Kasumi-1 (cell line): ENCODE results near the gene DTNA.
"Not testable (repeated sequence)": the region's sequence is repeated elsewhere in the genome, so short reads cannot be mapped to it uniquely, and the experiment has no call there.

Source experiments
- DNase-seq, 2 experiments: peaks; one replicate each; lab custom pipeline; 2025; lab: John Stamatoyannopoulos, UW

The DTNA gene

DNA sequence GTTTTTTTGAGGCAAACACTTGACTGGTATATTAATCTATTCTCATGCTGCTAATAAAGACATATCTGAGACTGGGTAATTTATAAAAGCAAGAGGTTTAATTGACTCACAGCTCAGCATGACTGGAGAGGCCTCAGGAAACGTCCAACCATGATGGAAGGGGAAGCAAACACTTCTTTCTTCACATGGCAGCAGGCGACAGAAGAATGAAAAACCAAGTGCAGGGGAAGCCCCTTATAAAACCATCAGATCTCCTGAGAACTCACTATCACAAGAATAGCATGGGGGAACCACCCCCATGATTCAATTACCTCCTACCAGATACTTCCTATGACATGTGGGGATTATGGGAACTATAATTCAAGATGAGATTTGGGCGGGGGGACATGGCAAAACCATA lies 194.9 kb downstream of the DTNA start:
- DNase-seq, result no peak

DNA sequence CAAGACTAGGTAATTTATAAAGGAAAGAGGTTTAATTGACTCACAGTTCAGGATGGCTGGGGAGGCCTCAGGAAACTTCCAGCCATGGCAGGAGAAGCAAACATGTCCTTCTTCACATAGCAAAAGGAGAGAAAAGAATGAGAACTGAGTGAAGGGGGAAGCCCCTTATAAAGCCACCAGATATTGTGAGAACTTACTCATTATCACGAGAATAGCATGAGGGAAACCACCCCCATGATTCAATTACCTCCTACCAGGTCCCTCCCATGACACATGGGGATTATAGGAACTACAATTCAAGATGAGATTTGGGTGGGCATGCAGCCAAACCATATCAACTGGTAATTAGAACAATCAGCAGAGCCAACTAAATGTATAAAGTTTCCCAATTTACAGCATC lies 196.9 kb downstream of the DTNA start:
- DNase-seq, result not testable (repeated sequence)

DNA sequence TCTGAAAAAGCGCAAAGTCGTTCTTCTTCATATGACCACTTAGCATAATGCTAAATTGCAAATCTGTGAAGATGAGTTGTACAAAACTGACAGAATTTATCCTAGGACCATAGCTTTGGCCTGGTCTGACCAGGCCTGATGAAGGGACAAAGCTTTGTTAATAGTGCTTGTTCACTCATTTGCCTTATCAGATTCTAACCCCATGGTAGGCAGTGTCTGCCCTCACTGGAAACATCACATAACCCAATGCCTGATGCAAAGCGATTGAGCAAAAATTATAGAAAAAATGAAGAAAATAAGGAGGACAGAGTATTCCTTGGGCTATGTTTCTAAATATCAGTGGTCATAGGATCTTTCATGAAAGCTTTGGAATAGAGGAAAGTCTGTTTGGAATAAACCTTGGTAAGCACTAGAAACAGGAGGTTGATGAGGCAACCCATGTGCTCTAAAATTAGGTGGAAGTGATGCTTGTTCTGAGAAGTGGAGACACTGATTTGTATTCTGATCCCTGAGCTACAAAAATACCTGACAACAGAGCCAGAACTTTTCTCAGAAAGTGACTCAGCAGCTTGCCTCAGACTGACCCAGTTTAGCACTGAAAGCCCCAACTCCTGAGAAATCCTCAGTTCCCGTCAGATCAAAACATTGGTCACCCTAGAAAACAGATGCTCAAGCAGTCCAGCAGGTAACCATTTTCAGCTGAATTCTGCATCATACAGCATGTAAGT lies 199.7 kb downstream of the DTNA start:
- no peak for DNase-seq

DNA sequence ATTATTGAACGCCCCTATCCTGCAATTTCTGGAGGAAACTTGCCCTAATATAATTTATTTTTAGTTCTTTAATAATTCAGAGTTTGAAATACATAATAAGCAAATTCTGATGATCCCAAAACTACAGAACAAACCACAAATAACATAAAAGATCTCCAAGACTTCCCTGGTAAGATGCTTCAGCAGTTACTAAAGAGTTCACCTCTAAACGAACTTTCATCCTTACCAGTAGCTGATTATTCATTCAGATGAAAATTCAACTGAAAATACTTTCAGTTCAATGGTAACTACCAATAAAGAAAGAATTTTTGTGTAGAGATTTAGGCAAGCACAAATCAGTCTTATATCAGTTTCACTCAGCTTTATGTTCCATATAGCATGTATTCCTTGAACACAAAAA lies 201.0 kb downstream of the DTNA start:
- no peak for DNase-seq

DNA sequence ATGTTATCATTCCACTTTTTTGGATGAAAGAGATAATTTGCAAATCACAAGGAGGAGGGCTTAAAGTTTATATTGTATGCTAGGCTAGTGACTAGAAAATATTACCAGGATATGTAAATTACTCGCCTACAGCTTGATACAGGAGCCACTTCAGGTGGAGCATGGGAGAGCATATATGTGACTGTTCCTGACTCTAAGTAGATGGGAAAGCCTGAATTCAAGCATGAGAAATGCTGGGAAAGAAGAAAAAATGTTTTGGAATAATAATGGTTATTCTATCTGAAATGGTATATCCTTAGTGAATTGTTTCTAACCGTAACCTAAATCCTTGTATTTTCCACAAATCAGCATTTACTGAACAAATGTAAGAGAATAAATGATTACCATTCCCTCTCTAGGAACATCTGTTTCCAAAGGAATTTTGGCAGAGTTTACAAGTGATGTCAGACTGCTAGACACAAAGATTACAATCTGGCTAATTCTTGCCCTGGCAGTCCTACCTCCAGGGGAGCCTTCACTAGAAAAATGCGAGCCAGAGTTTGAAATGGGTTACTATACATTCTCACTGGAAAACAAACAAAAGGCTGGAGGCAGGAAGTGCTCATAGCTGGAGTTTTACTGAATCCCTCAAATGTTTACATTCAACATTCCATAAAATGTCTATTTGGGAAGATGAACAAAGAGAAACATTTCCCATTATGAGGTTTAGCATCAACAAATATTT lies 201.7 kb downstream of the DTNA start:
- no peak for DNase-seq

DNA sequence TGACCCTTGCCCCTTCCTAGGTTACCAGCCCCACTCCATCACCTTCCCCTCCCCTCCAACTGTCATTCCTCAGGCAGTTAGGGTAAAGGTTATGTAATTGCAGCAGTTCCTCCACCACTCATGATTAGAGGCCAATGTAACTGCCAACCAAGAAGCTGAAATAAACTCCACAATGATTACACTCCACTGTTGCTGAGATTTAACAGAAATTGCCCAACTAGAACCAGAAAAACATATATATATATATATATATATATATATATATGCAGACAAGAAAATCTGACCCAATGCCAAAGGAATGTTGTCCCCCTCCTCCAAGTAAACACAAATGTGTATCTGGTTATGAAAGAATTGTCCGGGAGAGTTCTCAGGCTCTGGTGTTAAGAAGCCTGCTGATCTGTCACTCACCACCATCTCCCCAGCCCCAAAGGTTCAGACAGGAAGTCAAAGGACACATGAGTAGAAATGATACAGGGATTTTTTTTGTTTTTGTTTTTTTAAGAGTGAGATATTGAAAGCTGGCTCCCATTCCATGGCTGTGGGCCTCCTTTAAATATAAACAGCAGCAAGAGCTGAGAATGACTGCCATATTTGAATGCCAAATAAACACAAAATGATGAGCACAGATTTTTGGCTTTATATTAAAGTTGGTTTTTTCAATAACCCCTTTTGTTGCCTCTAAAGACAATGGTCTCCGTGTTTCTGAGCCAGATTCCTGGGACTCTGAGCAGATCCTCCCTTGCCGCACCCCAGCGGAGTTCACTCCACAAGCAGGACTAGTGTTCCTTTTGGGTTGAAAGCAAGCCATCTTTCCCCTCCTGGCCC lies 204.0 kb downstream of the DTNA start:
- DNase-seq, result no peak

DNA sequence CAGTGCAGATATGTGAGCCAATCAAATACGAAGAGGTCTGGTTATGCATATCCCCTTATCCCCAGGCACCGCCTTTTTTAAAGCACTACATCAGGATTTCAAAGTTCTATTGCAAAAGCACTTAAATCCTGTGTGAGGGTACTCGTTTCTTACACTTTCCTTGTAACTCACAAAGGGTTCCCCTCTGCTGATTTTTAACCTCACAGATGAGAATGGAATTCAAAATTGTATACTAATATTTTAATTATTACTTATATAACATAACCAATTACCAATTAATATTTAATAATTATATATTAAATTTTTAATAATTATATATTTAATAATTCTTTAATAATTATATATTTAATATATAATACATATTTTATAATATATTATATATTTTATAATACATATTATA lies 204.9 kb downstream of the DTNA start:
- DNase-seq, result no peak

DNA sequence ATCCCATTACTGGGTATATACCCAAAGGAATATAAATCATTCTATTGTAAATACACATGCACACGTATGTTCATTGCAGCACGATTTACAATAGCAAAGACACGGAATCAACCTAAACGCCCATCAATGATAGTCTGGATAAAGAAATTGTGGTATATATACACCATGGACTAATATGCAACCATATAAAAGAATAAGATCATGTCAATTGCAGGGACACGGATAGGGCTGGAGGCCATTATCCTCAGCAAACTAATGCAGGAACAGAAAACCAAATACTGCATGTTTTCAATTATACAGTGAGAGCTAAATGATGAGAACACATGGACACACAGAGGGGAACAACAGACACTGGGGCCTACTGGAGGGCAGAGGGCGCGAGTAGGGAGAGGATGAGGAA lies 206.4 kb downstream of the DTNA start:
- not testable (repeated sequence) for DNase-seq

DNA sequence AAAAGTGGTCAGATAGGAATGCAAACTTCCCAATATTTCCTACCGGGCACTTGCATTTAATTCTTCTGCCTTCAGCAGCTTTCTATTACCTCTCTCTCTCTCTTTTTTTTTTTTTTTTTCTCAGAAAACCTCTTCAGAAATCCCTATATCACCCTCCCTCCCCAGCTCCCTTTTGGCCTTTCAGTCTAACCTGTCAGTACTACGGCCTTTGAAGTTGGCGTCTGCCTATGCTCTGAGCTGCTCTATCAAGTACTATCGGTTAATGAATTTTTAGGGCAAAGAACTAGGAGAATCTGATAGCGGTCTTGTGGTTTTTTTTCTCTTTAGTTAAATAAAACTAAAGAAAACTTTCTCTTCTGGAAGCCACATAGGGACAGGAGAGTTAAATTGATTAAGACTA lies 208.8 kb downstream of the DTNA start:
- no peak for DNase-seq

DNA sequence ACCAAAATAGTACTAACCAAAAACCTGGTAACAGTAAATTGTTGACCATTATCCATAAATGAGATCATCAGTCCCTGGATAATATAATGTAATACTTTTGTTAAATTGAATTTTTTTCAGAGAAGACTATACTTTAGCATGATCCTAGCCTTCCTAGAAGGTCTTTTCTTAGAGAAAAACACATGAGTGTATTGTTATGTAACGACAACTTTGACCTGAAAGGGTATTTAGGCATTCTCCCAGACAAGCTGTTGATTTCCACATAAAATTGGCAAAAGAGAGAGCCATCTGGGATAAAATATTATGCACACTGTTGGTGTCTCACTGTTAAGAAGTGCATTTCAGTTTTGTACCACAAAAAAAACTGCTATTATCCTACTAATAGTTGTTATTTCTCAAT lies 211.1 kb downstream of the DTNA start:
- no peak for DNase-seq

DNA sequence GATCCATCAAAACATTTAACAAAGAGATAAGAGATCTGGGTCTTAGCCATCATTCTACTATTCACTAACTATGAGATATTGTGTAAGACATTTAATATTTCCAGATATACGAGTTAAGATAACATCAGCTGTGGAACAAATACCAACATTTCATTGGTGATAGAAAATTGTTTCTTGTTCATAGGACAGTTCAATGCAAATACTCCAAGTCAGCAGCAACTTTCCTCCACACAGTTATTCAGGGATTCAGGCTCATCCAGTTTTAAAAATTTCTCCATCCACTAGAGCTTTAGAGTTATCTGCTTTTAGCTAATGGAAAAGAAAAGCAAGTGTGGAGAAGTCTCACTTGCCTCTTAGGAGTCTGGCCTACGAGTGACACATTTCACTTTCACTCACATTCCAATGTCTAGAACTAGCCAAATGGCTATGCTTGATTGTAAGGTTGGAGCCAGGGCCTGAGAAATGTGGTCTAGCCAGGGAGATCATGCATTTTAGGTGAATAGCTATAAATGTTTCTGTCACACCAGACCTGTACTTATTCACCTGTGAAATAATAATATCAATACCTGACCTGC lies 211.8 kb downstream of the DTNA start:
- no peak for DNase-seq

DNA sequence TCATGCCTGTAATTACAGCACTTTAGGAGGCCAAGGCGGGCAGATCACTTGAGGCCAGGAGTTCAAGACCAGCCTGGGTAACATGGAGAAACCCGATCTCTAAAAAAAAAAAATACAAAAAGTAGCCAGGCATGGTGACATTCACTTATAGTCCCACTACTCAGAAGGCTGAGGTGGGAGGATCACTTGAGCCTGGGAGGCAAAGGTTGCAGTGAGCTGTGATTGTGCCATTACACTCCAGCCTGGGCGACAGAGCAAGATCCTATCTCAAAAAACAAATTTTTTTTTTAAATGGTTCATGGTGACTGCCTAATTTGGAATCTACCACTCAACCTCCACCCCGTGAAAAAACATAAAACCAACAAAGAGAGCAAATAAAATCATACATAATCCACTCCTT lies 212.5 kb downstream of the DTNA start:
- not testable (repeated sequence) for DNase-seq

DNA sequence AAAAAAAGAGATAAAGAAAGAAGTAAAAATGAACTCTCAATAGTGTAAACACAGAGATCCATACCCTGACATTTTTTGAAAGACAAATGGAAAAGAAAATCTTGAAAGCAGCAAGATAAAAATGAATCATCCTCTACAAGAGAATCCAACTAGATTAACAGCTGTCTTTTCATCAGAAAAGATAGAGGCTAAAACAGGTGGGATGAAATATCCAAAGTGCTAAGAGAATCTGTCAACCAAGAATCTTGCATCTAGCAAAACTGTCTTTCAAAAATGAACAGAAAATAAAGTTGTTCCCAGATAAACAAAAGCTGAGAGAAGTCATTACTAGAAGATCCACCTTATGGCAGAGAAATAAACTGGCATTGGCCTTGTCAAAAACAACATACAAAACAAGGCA lies 213.8 kb downstream of the DTNA start:
- no peak for DNase-seq

DNA sequence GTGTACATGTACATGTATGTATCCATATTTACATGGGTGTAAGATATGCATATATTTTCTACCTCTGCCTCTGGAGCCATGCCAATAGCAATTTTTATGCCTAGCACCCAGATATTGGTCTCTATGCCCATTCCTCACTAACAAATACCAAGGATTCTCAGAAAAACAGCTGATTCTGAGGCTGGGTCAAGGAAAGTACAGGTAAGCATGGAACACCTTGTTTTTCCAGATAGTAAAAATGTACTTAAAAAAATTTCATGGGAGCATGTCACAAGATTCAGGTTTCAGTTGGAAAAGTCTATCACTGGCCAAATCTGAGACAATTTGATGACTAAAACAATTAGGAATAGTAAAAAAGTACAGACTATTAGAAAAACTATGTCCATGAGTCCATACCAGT lies 216.6 kb downstream of the DTNA start:
- no peak for DNase-seq

DNA sequence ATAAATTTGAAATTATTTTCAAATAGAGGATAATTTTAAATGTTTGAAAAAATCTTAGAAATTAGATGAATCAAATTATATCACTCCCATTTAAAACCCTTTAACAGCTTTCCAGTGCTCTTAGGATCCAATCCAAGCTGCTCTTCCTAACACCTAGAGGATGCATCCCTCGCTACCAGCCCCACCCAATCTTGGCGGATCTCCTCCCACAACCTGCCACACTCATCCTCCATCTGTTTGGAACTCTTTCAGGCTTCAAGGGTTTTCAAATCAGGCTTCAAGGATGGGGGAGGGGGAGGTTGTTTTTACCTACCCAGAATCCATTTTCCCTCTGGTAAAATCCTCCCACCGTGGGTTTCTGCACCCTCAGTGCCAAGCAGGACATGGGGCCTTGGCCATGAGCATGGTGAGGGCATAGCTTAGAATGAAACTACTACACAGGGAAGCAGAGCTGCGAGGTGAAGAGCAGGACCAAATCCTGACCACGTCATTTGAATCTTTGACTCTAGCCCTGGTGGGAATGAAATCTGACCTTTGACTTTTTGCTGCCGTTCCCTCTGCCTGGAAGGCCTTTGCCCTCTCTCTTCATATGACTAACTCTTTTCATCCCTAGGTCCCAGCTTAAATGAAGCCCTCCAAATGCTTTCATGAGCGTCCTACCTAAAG lies 218.1 kb downstream of the DTNA start:
- no peak for DNase-seq

DNA sequence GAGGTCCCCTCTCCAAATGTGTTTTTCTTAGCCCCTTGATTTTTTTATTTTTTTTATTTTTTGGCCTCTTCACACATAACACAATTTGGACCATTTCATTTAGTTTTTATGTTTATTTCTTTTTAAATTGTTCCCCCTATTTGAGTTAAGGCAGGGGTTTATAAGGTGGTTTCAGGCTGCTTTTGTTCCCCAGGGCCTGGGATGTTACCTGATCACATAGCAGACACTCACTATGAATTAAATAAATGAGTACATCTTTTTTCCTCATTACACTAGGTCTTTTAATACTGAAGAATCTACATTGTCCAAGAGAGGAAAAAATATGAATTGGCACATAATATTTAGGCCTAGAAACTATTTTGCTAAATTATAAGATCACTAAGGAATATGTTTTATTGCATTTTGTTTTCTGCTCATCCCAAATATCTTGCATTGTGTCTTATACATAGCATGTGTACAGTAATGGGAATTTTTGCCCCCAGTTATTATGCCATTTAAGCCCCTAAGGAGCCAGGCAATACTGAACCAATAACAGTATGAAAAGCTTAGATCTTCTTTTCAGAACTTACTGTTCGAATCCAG lies 218.7 kb downstream of the DTNA start:
- DNase-seq, result no peak

DNA sequence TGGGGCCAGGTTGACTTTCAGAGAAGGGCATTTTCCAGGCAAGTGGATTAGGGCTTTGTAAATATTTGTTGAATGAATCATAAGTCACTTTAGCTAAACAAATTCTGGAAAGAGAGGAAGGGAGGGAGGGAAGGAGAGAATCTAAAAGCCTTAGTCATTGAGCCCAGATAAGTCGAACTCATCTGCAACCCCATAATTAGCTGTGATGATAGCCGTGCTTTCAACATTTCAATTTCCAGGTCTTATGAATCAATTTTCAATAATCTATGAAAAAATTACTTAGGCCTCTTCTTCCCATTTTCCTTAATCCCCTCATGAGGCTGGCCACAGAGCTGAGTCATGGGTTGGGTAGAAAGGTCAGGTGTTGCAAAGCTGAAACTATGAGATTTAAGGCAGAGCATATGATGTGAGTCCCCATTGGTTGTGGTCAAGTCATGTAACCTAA lies 219.3 kb downstream of the DTNA start:
- no peak for DNase-seq

DNA sequence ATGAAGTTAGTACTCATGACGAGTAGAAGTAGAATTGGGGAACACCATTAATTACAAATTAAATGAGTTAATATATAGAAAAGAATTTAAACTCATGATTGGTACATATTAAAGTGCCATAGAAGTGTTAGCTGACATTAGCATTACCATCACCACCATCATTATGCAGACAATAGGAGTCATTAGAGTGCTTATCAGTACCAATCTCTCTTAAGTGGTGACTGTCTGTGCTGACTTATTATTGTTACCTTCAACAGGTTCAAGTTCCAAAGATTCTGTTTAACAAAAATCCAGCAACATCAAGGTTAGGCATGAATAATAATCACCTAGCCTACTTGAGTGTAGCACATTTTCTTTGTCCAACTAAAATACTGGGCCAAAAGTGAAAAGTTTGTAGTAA lies 222.3 kb downstream of the DTNA start:
- no peak for DNase-seq

DNA sequence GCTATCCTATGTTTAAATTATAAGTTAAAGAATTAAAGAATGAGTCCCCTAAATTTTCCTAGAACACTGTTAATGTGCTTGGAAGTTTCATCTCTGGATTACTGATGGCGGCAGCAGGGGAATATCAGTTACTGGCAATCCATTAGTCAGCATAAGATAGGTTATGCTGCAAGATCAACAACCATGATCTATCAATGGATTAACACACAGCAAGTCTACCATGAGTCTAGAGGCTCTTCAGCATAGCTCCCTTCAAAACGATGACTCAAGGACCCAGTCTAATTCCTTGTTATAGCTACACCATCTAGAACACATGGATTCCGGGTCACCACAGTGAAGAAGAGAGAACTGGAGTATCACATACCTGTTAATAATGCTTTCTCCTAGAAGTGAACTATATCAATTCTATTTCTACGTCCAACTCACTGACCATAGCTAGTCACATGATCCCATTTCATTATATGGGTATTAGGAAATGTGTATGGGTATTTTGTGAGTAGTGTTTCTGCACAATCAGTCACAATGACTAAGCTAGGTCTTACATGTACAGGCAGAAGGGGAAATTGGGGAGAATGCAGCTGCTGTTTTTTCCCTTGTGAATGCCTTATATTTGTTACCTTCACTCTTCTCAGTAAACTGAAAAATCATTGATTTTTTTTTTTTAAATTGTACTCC lies 222.8 kb downstream of the DTNA start:
- no peak for DNase-seq

DNA sequence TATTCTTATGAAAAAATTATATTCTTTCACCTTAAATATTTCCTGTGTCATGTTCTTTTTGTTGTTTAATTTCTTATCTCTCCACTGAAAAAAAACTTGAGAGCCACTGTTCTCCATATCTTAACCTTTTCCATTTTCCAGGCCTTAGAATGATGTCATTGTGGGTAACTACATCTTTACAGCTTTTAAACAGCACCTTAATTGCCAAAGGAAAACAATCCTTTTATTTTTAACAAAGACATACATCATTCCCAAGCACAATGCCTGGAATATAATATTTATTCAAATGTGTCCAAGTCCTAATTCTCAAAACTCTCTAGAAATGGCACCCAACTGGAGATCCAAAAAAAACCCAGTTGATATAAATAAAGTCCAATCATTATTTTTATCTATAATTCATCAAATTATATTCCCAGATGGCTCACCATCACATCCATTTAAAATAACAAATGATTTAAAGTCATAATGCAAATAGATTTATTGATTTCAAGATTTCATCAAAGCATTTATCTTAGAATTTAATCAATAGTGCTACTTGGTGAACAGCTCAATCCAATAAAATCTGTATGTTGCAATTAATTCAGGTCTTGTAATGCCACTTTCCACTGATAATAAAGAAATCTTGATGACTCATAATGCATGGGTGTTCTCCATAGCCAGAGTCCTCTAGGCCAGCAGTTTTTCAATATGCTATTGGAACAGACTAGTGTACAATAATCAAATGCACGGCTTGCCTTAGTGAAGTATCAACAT lies 224.0 kb downstream of the DTNA start:
- no peak for DNase-seq
